Caco-2 (cell line): ENCODE measurements around the gene GASK1A. TPM values are rescaled to one million over a fixed set of nuclear protein-coding genes. Genes with fewer than 3 reads are reported as not detected.

ENCODE experiments used
- BruUV-seq: library from RNA; stranded (reverse); fragments of 400-500 nt; replicated peaks from 2 replicates; lab custom pipeline; 2021; lab: Mats Ljungman, UMichigan
- CTCF ChIA-PET: fragments of 300-600 bp; sonication (Branson Sonifier 250); formaldehyde crosslinking; loops from one replicate; lab custom pipeline; 2022; ENCODE audit warnings: antibody characterized with exemption; lab: Charles Lee
- POLR2A ChIA-PET: fragments of 300-600 bp; sonication (Branson Sonifier 250); formaldehyde crosslinking; loops from one replicate; lab custom pipeline; 2022; ENCODE audit warnings: antibody characterized with exemption; lab: Charles Lee
- DNase-seq, 2 experiments: peaks; one replicate each; pipeline versions ENCODE4 v3.0.0 to v3.0.0-alpha.2; 2020 to 2022
- H3K27me3 ChIP-seq: replicated peaks from 2 replicates; pipeline ENCODE4 v1.6.0; 2011; ENCODE audit warnings: low read length; ENCODE audit not compliant: control insufficient read depth, insufficient read depth
- H3K36me3 ChIP-seq: 2 replicates; pipeline ENCODE4 v1.5.1; 2011; ENCODE audit warnings: low read length; ENCODE audit not compliant: control insufficient read depth, insufficient read depth
- H3K4me1 ChIP-seq: fragments of 250-450 bp; sonication (Bioruptor Pico); 2 replicates; pipeline ENCODE4 v1.5.1; 2020; ENCODE audit warnings: mild to moderate bottlenecking
- H3K4me3 ChIP-seq: 2 replicates; pipeline ENCODE4 v1.5.1; 2011; ENCODE audit warnings: low read depth, mild to moderate bottlenecking, control low read depth, low read length
- H3K9me3 ChIP-seq: fragments of 250-450 bp; sonication (Bioruptor Pico); 2 replicates; pipeline ENCODE4 v1.5.1; 2020; ENCODE audit warnings: mild to moderate bottlenecking, moderate library complexity
- H3K27ac Mint-ChIP-seq: one replicate; pipeline ENCODE4 v1.8.0; 2022; ENCODE audit warnings: mixed read lengths; ENCODE audit not compliant: unreplicated experiment
- H3K27me3 Mint-ChIP-seq: one replicate; pipeline ENCODE4 v1.8.0; 2022; ENCODE audit warnings: mixed read lengths; ENCODE audit not compliant: insufficient read depth, unreplicated experiment
- H3K36me3 Mint-ChIP-seq: one replicate; pipeline ENCODE4 v1.8.0; 2022; ENCODE audit warnings: mild to moderate bottlenecking, mixed read lengths; ENCODE audit not compliant: insufficient read depth, unreplicated experiment
- H3K4me1 Mint-ChIP-seq: one replicate; pipeline ENCODE4 v1.8.0; 2022; ENCODE audit warnings: low read depth, mixed read lengths; ENCODE audit not compliant: unreplicated experiment
- H3K4me3 Mint-ChIP-seq: one replicate; pipeline ENCODE4 v1.8.0; 2022; ENCODE audit warnings: mild to moderate bottlenecking, moderate library complexity, mixed read lengths; ENCODE audit not compliant: unreplicated experiment
- H3K9me3 Mint-ChIP-seq: one replicate; pipeline ENCODE4 v1.8.0; 2022; ENCODE audit warnings: mixed read lengths; ENCODE audit not compliant: unreplicated experiment
- CTCF ChIP-seq, 2 experiments: fragments of 200-600 bp in 1 of 2; IDR thresholded peaks; 1 replicate in 1 of 2; 2 replicates in 1 of 2; pipeline versions ENCODE4 v1.5.1 to v1.8.0; 2011 to 2022; ENCODE audit warnings: antibody characterized with exemption in 1 of 2, control low read depth in 1 of 2, inconsistent platforms in 1 of 2, low read depth in 1 of 2, low read length in 1 of 2, mild to moderate bottlenecking in 1 of 2, moderate library complexity in 1 of 2; ENCODE audit not compliant: insufficient read depth in 1 of 2, severe bottlenecking in 1 of 2, unreplicated experiment in 1 of 2
- intact Hi-C: fragments of 100-400 bp; cut with micrococcal nuclease; formaldehyde crosslinking; loops from one replicate; pipeline ENCODE4 v1.10.0; 2022; ENCODE audit not compliant: unreplicated experiment
- total RNA-seq: library from RNA; stranded (reverse); gene quantifications from 2 replicates; pipeline ENCODE4 v1.2.3, GENCODE V29; 2022

GASK1A gene
- total RNA-seq, 1 experiment from 2014 or later, result 0.16 TPM

DNA sequence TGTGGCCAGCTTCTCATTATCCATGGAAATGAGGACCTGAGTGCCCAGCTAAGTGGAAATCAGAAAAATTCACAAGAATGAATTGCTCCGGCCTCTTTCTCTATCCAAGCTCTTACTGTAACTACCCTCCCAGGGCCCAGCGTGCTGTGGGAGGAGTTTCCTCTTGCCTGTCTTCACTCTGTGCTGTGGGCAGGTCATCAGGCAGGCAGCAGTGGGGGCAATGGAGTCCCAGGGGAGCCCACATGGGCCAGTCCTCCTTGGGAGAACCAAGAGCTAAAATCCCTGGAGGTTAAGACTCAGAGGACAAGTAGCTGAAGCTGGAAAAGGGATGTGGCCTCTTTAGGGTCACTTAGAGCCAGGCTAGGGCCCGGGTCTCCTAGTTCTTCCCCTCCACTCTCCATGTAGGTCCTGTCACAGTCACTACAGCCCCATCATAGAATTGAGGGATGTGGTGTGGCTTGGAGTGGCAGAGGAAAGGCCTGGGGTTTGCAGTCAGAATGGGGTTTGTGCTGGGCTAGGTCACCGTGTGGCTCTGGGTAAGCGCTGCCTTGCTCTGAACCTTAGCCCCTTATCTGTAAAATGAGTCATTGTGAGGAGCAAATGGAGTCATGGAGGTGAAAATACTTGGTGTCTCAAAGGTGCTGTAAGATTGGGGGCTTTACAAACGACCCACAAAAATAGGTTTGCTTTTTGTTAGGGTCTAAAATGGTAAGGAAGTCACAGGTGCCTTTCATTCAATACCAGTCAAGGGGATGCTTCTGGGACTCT lies 3.7 kb downstream of the GASK1A start:
- no peak overlapping the region for H3K4me3 Mint-ChIP-seq
- intact Hi-C loops, result no loop called here
- no peaks in the 10 kb centered on the region for H3K9me3 Mint-ChIP-seq
- no peak overlapping the region for H3K27ac Mint-ChIP-seq
- Histone ChIP-seq H3K36me3 (no peaks in the 10 kb centered on the region), H3K4me3 (no peak overlapping the region), H3K27me3 (peaks cover 2% of the 10 kb centered on the region), H3K4me1 (no peaks in the 10 kb centered on the region), H3K9me3 (no peaks in the 10 kb centered on the region)
- DNase-seq, result no peak
- no peak for TF ChIP-seq CTCF (IDR thresholded peaks at IDR 0.05; ENCODE audit: insufficient read depth in 1 of 2, low read depth in 1 of 2, low read length in 1 of 2, severe bottlenecking in 1 of 2, unreplicated experiment in 1 of 2)
- no TSS peak for BruUV-seq
- ChIA-PET CTCF (no interaction called here), POLR2A (no interaction called here)
- no peaks in the 10 kb centered on the region for H3K36me3 Mint-ChIP-seq
- H3K4me1 Mint-ChIP-seq, result no peaks in the 10 kb centered on the region
- peaks cover 40% of the 10 kb centered on the region for H3K27me3 Mint-ChIP-seq

DNA sequence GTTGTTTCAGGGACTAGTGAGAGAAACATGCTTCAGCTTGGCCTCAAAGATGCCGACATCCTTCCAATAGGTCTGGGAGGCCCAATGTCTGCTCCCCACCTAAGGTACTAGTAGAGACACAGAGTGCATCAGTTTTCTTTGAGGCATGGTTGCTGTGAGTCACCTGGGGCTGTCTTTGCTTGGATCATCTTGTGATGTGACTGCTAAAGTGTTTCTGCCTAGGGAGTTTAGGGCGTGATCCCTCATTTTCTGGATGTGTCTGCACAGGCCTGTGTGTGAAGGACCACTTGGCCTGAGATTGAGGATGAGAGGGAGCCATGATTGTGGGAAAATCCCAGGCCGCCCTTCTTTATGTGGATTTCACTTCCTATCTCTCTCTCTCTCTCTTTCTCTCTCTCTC lies 4.8 kb downstream of the GASK1A start:
- Histone ChIP-seq H3K27me3 (peaks cover under 1% of the 10 kb centered on the region), H3K36me3 (no peaks in the 10 kb centered on the region), H3K9me3 (no peaks in the 10 kb centered on the region), H3K4me1 (no peaks in the 10 kb centered on the region), H3K4me3 (no peak overlapping the region)
- intact Hi-C loops, result no loop called here
- Mint-ChIP-seq H3K9me3 (no peaks in the 10 kb centered on the region), H3K27me3 (peaks cover 43% of the 10 kb centered on the region), H3K27ac (no peak overlapping the region), H3K36me3 (no peaks in the 10 kb centered on the region), H3K4me1 (no peaks in the 10 kb centered on the region), H3K4me3 (no peak overlapping the region)
- no peak for TF ChIP-seq CTCF (IDR thresholded peaks at IDR 0.05; ENCODE audit: insufficient read depth in 1 of 2, low read depth in 1 of 2, low read length in 1 of 2, severe bottlenecking in 1 of 2, unreplicated experiment in 1 of 2)
- no peak for DNase-seq
- POLR2A ChIA-PET, result no interaction called here
- CTCF ChIA-PET, result no interaction called here
- no TSS peak for BruUV-seq

GRCh38 chr3:42984701-42985100 lies 5.6 kb downstream of the GASK1A start:
- Mint-ChIP-seq H3K4me3 (no peak overlapping the region), H3K27me3 (peaks cover 43% of the 10 kb centered on the region), H3K9me3 (no peaks in the 10 kb centered on the region), H3K4me1 (no peaks in the 10 kb centered on the region), H3K27ac (no peak overlapping the region), H3K36me3 (no peaks in the 10 kb centered on the region)
- intact Hi-C loops, result no loop called here
- no peaks in the 10 kb centered on the region for H3K9me3 ChIP-seq
- H3K27me3 ChIP-seq, result no peaks in the 10 kb centered on the region; the same call in none of the 2 replicates
- H3K4me3 ChIP-seq, result no peak overlapping the region
- ChIA-PET CTCF (no interaction called here), POLR2A (no interaction called here)
- DNase-seq, result no peak
- no peaks in the 10 kb centered on the region for H3K4me1 ChIP-seq
- H3K36me3 ChIP-seq, result no peaks in the 10 kb centered on the region
- no peak for TF ChIP-seq CTCF (IDR thresholded peaks at IDR 0.05; ENCODE audit: insufficient read depth in 1 of 2, low read depth in 1 of 2, low read length in 1 of 2, severe bottlenecking in 1 of 2, unreplicated experiment in 1 of 2)
- BruUV-seq, result no TSS peak
